Suprapubic skin (tissue), 4 donors: ENCODE results near the gene PRKAG3.

Source experiments
- POLR2A ChIP-seq, 2 donors: fragments of 450-650 bp; IDR thresholded peaks; one replicate each; pipeline ENCODE4 v1.6.1; 2017; ENCODE audit warnings: antibody characterized with exemption in 2 of 2, mild to moderate bottlenecking in 2 of 2, moderate library complexity in 2 of 2
- POLR2AphosphoS5 ChIP-seq, 3 donors: sonication (generic); formaldehyde crosslinking; IDR thresholded peaks; one replicate each; pipeline ENCODE4 v1.6.1; 2017; ENCODE audit warnings: antibody characterized with exemption in 3 of 3
- TF ChIP-seq, protein P1 (sequence below), 2 donors: fragments of 200-600 bp in 1 of 2; fragments of 450-650 bp in 1 of 2; sonication (generic) in 1 of 2; IDR thresholded peaks; one replicate each; pipeline ENCODE4 v1.5.1; 2016 to 2019; ENCODE audit warnings: antibody characterized with exemption in 2 of 2, mild to moderate bottlenecking in 1 of 2, moderate library complexity in 1 of 2

DNA sequence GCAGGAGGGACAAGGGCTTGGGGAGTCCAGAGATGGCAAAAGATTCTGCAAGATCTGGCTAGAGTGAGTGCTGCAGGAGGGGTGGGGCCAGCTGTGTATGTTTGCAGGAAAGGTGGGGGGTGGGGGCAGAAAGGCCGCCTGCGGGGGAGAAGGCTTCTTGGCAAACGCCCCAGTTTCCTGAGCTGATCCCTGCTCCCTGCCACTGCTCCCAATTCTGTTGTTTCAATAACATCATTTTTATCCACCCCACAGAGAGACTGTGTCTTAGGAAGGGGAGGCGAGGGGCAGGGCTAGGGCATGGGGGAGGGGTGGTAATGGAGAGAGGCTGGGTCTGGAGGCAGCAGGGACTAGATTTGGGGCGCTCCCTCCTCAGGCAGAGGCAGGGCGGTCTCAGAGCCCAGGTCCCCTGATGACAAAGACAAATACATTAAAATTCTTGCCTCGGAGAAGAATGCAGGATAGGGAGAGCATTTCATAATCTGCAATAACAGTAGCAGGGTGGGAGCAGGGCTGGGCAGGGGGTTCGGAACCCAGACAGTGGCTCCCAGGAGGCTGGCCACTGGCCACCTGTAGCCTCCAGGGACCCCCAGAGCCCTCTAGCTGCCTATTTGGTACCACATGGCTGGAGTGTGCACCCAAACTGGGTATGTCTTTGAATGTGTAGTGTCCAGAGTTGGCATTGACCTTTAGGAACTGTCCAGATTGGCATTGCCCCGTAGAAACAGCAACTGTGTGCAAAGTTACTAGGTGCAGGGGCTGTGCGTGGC, 26.0 kb upstream of the PRKAG3 start:
- TF ChIP-seq, protein P1, sequence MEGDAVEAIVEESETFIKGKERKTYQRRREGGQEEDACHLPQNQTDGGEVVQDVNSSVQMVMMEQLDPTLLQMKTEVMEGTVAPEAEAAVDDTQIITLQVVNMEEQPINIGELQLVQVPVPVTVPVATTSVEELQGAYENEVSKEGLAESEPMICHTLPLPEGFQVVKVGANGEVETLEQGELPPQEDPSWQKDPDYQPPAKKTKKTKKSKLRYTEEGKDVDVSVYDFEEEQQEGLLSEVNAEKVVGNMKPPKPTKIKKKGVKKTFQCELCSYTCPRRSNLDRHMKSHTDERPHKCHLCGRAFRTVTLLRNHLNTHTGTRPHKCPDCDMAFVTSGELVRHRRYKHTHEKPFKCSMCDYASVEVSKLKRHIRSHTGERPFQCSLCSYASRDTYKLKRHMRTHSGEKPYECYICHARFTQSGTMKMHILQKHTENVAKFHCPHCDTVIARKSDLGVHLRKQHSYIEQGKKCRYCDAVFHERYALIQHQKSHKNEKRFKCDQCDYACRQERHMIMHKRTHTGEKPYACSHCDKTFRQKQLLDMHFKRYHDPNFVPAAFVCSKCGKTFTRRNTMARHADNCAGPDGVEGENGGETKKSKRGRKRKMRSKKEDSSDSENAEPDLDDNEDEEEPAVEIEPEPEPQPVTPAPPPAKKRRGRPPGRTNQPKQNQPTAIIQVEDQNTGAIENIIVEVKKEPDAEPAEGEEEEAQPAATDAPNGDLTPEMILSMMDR (IDR thresholded peaks at IDR 0.05), result no peak
- no peak for TF ChIP-seq POLR2A (IDR thresholded peaks at IDR 0.05)
- no peak for TF ChIP-seq POLR2AphosphoS5 (IDR thresholded peaks at IDR 0.05)
